ENCODE measurements around the gene GGTLC2. TPM values are rescaled to one million over a fixed set of nuclear protein-coding genes. Genes with fewer than 3 reads are reported as not detected.
"Not testable (repeated sequence)": the region's sequence is repeated elsewhere in the genome, so short reads cannot be mapped to it uniquely, and the experiment has no call there.

The GGTLC2 gene
- total RNA-seq, 1 experiment from 2014 or later: not detected

DNA sequence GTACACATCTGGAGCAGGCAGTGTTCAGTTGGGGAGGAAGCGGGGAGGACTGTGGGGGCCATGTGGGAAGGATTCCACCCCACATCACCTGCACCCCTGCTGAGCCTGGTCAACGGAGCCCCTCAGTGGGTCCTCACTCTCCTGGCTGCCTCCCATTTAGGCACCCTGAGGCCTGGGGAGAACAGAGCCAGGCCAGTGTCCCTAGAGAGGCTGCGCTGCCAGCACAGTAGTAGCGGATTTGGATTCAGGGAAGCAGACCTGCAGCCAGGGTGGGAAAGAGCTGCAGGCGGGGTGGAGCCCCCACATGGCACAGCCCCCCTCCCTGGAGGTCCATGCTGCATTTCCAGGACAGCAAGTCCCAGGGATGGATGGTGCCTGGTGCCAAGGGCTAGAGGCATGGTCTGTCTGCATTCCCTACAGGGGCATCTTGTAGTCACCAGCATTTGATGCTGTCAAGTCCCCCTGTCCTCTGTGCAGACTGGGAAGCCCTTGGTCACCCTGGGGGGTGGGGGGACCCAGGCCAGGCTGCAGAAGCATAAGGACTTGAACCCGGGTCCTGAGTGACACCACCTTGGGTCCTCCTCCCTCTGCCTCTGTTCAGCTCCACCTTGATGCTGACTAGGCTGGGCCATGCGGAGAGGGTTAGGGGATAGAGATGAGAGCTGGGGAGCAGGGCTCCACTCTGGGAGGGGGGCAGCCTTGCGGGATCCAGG is 6.5 kb downstream of the GGTLC2 start:
- not testable (repeated sequence) for H3K27me3 ChIP-seq (ENCODE audit: control insufficient read depth, insufficient read depth, low read length); H3K4me3 ChIP-seq (ENCODE audit: insufficient read depth, low read depth, low read length); DNase-seq; H3K36me3 ChIP-seq (replicated peaks; ENCODE audit: control insufficient read depth, insufficient read depth, low read length)

DNA sequence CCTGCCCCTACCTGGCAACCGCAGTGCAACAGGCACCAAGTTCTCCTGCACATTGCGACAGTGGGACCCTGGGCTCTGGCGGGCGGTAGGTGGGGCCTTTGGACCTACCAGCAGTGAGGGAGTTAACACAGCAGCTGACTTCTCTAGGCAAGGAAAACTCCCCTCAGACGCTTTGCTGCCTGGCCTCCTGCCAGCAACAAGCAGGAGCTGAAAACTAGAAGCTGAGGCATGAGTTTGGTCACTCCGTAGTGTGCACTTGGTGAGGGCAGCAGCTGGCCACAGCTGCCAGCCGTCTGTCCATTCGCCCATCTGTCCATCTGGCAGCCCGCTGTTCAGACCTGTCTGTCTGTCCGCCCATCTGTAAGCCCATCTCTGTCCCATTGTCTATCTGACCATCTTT is 7.2 kb downstream of the GGTLC2 start:
- H3K36me3 ChIP-seq (replicated peaks; ENCODE audit: control insufficient read depth, insufficient read depth, low read length); H3K4me3 ChIP-seq (ENCODE audit: insufficient read depth, low read depth, low read length); H3K27me3 ChIP-seq (ENCODE audit: control insufficient read depth, insufficient read depth, low read length); DNase-seq: not testable (repeated sequence)

DNA sequence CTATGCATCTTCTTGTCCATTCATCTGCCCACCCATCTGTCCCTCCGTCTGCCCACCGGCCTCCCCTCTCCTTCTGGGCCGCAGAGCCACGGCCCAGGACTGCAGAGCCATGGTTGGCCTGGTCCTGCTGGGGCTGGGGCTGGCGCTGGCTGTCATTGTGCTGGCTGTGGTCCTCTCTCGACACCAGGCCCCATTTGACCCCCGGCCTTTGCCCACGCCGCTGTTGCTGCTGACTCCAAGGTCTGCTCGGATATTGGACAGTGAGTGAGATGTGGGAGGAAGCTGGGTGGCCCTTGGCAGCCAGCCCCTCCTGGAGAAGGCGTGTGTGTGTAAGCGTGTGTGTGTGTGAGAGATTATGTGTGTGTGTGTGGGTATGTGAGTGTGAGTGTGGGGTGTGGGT is 7.7 kb downstream of the GGTLC2 start:
- not testable (repeated sequence) for H3K36me3 ChIP-seq (replicated peaks; ENCODE audit: control insufficient read depth, insufficient read depth, low read length); H3K27me3 ChIP-seq (ENCODE audit: control insufficient read depth, insufficient read depth, low read length); H3K4me3 ChIP-seq (ENCODE audit: insufficient read depth, low read depth, low read length); DNase-seq

DNA sequence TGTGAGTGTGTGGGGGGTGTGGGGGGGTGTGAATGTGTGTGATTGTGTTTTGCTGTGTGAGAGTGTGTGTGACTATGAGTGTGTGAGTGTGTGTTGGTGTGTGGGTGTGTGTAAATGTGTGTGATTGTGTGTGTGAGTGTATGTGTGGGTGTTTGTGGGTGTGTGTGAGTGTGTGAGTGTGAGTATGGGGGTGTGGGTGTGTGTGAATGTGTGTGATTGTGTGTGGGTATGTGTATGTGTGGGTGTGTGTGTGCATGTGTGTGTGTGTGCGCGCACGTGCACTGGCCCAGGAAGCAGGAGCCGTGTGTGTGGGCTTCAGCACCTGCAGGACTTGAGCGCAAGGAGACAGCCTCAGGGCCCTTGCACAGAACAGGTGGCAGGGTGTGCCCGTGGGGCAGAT is 8.2 kb downstream of the GGTLC2 start:
- H3K4me3 ChIP-seq (ENCODE audit: insufficient read depth, low read depth, low read length); H3K27me3 ChIP-seq (ENCODE audit: control insufficient read depth, insufficient read depth, low read length); H3K36me3 ChIP-seq (replicated peaks; ENCODE audit: control insufficient read depth, insufficient read depth, low read length); DNase-seq: not testable (repeated sequence)

DNA sequence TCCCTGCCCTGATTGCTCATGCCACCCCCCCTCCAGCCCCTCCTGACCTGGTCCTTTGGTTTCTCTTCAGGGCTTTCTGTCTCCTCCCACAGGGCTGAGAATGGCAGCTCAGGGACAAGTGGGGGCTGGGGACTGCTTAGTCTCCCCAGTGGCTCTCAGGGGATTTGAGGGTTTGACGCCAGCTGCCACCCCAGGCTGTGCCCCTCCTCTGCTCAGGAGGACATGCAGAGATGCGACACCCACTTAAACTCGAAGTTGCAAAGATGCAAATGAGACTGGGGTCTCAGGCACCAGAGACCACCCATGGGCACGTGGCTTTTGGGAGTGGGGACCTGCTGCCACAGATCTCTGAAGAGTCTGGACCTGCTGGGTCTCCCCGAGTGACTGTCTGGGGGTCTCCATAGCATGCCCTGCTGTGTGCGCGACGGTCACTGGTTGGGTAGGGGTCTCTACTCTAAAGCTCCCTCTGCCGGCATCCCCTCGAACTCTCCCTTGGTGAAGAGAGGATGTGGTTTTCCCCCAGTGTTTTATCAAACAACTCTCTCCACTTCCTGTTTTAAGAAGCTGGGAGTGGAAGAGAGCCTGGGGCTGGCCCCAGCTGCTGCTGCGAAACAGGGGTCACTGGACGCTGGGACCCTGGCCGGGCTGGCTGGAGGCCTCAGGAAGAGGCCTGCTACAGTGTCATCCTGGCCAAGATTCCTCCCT is 9.4 kb downstream of the GGTLC2 start:
- DNase-seq; H3K4me3 ChIP-seq (ENCODE audit: insufficient read depth, low read depth, low read length); H3K27me3 ChIP-seq (ENCODE audit: control insufficient read depth, insufficient read depth, low read length); H3K36me3 ChIP-seq (replicated peaks; ENCODE audit: control insufficient read depth, insufficient read depth, low read length): not testable (repeated sequence)

DNA sequence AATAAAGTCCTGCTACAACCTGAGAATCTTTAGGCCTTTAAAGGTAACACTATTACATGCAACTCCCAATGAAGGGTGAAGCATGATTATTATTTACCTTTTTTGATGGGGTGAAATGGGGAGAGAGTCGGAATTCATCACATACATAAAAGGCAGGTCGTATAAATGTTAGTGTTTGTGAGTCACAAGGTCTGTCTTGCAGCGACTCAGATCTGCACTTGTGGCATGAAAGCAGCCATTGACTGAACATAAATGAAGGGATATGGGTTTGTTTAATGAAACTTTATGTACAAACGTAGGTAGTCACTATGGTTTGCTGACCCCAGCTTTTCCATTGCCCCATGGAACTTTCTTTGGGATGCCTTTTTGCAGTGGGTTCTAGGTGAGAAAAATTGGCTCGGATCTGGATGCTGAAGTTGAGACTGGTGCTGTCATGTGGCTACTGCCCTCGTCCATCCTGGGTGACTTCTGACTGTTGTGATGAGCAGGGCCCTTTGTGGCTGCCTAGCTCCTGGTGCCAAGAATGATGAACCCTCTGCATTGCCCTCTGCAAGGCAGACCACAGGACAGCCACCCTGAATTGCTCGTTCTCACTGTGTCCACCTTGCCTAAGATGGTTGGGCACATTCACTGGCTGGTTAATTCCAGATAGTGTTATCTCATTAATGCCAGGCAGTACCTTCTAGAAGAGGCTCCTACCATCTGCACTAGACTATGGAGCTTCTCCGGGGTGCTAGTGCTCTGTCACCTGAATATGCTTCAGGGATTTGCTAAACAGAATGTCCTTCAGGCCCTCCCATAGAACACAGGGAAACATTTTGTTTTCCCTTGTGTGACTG is 11.3 kb downstream of the GGTLC2 start:
- Histone ChIP-seq H3K4me3 (ENCODE audit: insufficient read depth, low read depth, low read length) (no peak overlapping the region), H3K27me3 (ENCODE audit: control insufficient read depth, insufficient read depth, low read length) (peaks cover 6% of the 10 kb centered on the region; the same call in 1 of the 2 replicates), H3K36me3 (replicated peaks; ENCODE audit: control insufficient read depth, insufficient read depth, low read length) (no peaks in the 10 kb centered on the region)
- no peak for DNase-seq

DNA sequence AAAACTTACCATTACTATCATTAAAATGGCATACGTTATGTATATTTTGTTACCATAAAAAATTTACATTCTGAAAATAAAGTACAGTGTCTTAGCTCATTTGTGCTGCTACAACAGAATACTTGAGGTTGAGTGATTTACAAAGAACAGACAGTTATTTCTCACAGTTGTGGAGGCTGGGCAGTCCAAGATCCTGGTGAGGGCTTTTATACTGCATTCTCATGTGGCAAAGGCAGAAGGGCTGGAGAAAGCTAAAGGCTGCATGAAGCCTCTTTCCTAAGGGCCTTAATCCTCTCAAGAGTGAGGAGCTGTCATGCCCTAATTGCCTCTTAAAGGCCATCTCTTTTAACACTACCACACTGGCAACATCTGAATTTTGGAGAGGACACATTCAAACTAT is 13.3 kb downstream of the GGTLC2 start:
- H3K27me3 ChIP-seq (ENCODE audit: control insufficient read depth, insufficient read depth, low read length): peaks cover 14% of the 10 kb centered on the region
- no peak for DNase-seq
- H3K36me3 ChIP-seq (replicated peaks; ENCODE audit: control insufficient read depth, insufficient read depth, low read length): no peaks in the 10 kb centered on the region
- no peak overlapping the region for H3K4me3 ChIP-seq (ENCODE audit: insufficient read depth, low read depth, low read length)

DNA sequence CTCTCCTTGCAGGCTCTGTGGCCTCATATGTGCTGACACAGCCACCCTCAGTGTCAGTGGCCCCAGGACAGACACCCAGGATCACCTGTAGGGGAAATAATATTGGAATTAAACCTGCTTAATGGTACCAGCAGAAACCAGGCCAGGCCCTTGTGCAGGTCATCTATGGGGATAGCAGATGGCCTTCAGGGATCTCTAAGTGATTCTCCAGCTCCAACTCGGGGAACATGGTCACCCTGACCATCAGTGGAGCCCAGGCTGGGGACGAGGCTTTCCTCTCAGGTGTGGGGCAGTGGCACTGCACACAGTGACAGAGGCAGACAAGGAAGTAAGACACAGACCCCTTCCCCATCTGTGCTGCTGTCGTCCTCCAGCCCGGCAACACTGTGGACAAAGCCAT is 16.9 kb downstream of the GGTLC2 start:
- DNase-seq: no peak
- Histone ChIP-seq H3K4me3 (ENCODE audit: insufficient read depth, low read depth, low read length) (no peak overlapping the region), H3K27me3 (ENCODE audit: control insufficient read depth, insufficient read depth, low read length) (peaks cover 15% of the 10 kb centered on the region), H3K36me3 (replicated peaks; ENCODE audit: control insufficient read depth, insufficient read depth, low read length) (no peaks in the 10 kb centered on the region)

DNA sequence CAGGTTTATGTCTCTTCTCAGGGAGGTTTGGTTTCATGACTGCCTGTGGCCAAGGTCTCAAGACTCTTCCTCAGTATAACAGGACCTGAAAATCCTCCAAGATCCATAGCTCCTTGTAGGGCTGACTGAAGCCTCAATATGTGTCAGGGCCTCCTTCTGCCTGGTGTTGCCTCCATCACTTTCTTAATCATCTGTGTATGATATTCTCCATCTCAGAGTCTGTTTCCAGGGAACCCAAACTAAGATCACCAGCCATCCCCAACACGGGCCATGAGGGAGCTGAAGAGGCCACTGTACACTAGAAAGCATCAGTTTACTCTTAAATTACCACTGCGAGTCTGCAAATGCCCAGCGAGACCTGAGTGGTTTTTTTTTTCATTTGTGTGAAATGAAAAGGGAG is 17.7 kb downstream of the GGTLC2 start:
- Histone ChIP-seq H3K27me3 (ENCODE audit: control insufficient read depth, insufficient read depth, low read length) (peaks cover 12% of the 10 kb centered on the region), H3K4me3 (ENCODE audit: insufficient read depth, low read depth, low read length) (no peak overlapping the region)

DNA sequence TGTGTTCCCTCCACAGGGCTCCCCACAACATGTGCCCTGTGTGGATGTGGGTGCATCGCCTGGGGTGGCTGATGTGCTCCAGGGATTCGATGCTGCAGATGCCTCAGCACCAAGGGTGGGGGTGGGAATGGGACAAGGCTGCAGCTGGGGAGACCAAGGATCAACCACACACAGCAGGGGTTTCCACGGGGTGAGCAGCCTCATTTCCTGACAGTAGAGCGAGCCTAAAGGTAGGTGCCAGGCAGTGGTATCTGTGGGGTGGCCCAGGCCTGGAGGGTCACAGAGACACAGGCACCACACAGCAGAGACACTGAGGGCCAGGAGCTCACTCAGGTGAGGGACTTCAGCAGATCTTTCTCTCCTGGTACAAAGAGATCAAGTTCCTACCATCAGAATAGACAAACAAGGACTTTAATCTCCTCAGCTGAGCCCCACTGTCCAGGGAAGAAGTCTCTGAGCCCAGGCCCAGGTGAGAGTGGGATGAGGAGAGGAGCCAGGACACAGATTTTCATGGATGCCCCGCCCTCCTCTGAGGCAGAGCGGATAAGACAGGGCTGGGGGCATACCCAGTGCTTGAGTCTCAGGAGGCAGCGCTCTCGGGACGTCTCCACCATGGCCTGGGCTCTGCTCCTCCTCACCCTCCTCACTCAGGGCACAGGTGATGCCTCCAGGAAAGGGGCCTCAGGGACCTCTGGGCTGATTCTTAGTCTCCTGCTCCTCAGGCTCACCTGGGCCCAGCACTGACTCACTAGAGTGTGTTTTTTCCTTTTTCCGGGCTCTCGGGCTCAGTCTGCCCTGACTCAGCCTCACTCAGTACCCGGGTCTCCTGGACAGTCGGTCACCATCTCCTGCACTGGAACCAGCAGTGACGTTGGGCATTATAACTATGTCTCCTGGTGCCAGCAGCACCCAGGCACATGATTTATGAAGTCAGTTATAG is 19.7 kb downstream of the GGTLC2 start:
- no peak for DNase-seq
- no peak overlapping the region for H3K4me3 ChIP-seq (ENCODE audit: insufficient read depth, low read depth, low read length)
- no peaks in the 10 kb centered on the region for H3K36me3 ChIP-seq (replicated peaks; ENCODE audit: control insufficient read depth, insufficient read depth, low read length)
- peaks cover 12% of the 10 kb centered on the region for H3K27me3 ChIP-seq (ENCODE audit: control insufficient read depth, insufficient read depth, low read length)

More for the DNA sequence above, 17.7 kb downstream of the GGTLC2 start:
- no peak for DNase-seq
- no peaks in the 10 kb centered on the region for H3K36me3 ChIP-seq (replicated peaks; ENCODE audit: control insufficient read depth, insufficient read depth, low read length)

DNA sequence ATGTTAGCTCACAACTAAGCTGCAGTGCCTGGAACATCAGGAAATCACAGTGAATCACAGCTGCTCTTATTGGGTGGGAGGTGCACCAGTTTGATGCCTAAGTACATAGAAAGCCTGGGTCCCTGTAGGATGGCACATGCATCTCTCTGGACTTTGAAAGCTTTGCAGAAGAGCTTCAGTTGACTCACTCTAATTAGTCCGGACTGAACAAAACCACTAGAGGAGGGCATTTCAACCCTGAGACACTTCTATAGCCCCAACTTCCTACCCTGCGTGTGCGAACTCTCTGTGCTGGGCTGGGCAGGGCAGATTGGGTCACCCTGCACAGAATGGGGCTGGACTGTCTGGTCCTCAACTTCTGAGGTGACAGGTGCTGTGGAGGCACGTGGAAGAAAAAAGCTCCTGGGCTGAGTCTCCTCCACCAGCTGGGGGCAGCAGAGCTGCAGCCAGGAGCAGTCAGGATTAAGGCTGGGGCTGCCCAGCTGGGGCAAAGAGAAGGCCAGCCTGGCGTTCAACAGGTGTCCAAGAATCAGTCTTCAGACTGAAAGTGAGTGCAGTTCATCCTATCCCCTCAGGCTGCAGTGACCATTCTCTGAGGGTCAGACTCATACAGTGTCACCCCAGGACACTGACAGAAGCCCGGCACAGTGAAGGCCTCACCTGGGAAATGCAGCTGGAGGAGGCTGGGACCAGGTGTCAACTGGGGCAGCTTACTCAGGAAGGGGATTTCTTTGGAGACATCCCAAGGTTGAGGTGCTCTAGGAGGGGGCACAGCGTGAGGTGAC is 22.1 kb downstream of the GGTLC2 start:
- Histone ChIP-seq H3K4me3 (ENCODE audit: insufficient read depth, low read depth, low read length) (no peak overlapping the region), H3K36me3 (replicated peaks; ENCODE audit: control insufficient read depth, insufficient read depth, low read length) (no peaks in the 10 kb centered on the region), H3K27me3 (ENCODE audit: control insufficient read depth, insufficient read depth, low read length) (peaks cover 17% of the 10 kb centered on the region)

DNA sequence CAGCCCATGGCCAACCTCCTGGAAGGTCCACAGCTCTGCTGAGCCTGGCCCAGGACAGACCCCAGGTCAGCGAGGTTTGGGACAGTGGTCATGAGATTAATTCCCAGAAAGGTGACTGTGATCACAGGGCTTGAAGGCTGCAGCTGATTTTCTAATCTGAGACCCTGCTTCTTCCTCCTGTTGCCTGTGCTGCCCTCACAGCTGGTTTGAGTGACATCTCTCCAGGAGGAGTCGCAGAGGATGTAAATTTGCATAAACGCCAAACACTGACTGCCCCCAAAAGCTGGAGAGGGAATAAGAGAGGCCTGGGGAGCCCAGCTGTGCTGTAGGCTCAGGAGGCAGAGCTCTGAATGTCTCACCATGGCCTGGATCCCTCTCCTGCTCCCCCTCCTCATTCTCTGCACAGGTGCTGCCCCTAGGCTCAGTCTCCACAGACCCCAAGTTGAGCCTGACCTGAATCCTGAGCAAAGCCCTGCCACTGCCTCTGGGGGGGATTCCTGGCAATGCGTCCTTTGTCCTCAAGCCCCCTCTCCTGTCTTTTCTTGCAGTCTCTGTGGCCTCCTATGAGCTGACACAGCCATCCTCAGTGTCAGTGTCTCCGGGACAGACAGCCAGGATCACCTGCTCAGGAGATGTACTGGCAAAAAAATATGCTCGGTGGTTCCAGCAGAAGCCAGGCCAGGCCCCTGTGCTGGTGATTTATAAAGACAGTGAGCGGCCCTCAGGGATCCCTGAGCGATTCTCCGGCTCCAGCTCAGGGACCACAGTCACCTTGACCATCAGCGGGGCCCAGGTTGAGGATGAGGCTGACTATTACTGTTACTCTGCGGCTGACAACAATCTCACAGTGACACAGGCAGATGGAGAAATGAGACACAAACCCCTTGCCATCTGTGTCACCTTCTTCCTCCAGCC is 23.8 kb downstream of the GGTLC2 start:
- peaks cover 15% of the 10 kb centered on the region for H3K27me3 ChIP-seq (ENCODE audit: control insufficient read depth, insufficient read depth, low read length)
- no peak overlapping the region for H3K4me3 ChIP-seq (ENCODE audit: insufficient read depth, low read depth, low read length)
- no peak for DNase-seq
- no peaks in the 10 kb centered on the region for H3K36me3 ChIP-seq (replicated peaks; ENCODE audit: control insufficient read depth, insufficient read depth, low read length)

More for the DNA sequence above, 22.1 kb downstream of the GGTLC2 start:
- peak; percentile 67 for DNase-seq
